Fibroblast of lung (primary cell): ENCODE measurements around the gene PXDN.

Source experiments
- EZH2 ChIP-seq: IDR thresholded peaks from 2 replicates; pipeline ENCODE4 v1.5.1; 2012; ENCODE audit warnings: low read length, control low read depth, mild to moderate bottlenecking; ENCODE audit errors: missing control alignments
- TF ChIP-seq, protein P1 (sequence below), 2 donors: IDR thresholded peaks in 1 of 2; conservative IDR thresholded peaks in 1 of 2; 1 replicate in 1 of 2; 2 replicates in 1 of 2; pipeline ENCODE4 v1.5.1; 2011 to 2012; ENCODE audit warnings: low read length in 2 of 2, control low read depth in 1 of 2, inconsistent platforms in 1 of 2, low read depth in 1 of 2, mild to moderate bottlenecking in 1 of 2

DNA sequence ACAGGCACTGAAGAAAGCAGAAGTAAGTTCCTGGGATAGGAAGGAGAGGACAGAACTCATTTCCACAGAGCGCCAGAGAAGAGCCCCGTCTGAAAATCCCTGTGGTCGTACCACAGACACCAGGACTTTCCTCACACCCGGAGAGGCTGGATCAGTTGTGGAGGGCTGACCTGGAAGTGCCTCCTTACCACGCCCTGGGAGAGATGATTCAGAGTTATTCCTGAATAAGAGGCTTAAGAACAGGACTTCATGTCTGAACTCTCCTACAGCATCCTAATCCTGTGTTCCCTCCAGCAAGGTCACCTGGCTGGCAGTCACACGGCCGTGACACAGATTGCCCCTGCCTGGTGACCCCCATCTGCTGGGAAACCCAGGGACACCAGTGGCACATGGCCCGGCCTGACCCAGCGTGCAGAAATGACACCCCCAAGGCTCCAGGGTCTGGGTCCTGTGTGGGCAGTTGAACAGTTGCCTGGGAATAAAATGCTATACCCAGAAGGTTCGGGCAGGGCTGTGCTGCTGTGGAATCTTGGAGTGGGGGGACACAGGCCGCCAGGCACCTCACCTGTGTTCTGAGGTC lies 105.9 kb downstream of the PXDN start:
- no peak for TF ChIP-seq EZH2
- TF ChIP-seq, protein P1, sequence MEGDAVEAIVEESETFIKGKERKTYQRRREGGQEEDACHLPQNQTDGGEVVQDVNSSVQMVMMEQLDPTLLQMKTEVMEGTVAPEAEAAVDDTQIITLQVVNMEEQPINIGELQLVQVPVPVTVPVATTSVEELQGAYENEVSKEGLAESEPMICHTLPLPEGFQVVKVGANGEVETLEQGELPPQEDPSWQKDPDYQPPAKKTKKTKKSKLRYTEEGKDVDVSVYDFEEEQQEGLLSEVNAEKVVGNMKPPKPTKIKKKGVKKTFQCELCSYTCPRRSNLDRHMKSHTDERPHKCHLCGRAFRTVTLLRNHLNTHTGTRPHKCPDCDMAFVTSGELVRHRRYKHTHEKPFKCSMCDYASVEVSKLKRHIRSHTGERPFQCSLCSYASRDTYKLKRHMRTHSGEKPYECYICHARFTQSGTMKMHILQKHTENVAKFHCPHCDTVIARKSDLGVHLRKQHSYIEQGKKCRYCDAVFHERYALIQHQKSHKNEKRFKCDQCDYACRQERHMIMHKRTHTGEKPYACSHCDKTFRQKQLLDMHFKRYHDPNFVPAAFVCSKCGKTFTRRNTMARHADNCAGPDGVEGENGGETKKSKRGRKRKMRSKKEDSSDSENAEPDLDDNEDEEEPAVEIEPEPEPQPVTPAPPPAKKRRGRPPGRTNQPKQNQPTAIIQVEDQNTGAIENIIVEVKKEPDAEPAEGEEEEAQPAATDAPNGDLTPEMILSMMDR (conservative IDR thresholded peaks at IDR 0.05 in 1 of 2, IDR thresholded peaks at IDR 0.05 in 1 of 2; ENCODE audit: low read depth in 1 of 2, low read length in 2 of 2), result no peak
